ENCODE measurements around the gene ZSCAN1.

ZSCAN1 gene

DNA sequence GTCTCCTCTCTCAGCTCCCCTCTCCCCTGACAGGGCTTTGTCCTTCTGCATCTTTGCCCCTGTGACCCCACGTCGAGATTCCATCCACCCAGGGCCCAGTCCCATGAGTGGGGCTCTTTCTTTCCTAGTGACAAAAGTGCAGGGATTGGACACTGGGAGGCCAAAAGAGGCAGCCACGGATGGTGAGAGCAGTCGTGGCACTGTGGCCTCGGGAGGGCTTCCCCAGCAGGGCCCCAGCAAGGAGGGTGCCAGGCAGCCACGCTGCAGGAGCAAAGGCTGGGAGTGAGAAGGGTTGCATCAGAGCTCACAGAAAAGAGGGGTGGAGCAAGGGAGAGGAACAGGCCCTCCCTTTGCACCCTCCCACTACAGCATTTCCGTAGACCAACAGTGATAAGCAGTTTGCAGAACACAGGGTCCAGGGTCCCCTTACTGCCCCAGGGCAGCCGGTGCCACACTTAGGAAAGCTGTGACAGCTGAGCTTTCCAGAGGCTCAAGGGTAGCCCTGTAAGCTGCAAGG, 4.9 kb downstream of the ZSCAN1 start:
- FAIRE-seq = no peak
- DNase-seq (ENCODE audit: insufficient read length, low spot score) = no peak

DNA sequence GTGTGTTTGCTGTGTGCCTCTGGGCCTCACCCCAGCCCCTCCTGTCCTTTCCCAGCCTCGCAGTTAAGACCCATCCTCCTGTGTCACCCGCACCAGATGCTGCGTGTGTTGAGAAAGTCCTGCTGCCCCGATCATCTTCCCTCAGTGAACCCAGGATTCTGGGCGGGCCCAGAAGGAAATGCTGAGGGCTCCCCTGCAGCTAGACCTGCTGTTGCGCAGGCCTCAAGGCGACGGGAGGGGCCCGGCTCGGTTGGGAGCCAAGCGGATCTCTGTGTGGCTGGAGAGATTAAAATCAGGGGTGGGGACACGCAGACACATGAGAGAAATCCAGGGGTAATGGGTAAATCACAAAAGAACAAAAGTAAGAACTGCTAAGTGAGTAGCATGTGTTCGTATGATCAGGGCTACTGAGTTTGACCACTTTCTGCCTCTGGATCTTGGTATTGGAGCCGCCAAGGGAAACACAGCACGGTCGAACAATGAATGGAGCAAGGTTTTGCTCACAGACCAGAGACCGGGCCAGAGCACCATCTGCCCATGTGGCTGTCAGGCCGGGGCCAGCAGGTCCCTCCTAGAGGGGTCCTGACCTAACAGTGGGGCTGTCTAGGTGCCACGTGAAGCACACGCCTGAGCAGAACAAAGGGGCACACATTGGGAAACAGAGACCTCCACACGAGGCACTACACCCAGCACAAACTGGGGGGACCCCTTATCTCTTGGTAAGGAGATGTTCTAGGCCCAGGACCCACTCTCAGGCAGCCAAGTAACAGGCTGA, 7.1 kb downstream of the ZSCAN1 start:
- FAIRE-seq = no peak

DNA sequence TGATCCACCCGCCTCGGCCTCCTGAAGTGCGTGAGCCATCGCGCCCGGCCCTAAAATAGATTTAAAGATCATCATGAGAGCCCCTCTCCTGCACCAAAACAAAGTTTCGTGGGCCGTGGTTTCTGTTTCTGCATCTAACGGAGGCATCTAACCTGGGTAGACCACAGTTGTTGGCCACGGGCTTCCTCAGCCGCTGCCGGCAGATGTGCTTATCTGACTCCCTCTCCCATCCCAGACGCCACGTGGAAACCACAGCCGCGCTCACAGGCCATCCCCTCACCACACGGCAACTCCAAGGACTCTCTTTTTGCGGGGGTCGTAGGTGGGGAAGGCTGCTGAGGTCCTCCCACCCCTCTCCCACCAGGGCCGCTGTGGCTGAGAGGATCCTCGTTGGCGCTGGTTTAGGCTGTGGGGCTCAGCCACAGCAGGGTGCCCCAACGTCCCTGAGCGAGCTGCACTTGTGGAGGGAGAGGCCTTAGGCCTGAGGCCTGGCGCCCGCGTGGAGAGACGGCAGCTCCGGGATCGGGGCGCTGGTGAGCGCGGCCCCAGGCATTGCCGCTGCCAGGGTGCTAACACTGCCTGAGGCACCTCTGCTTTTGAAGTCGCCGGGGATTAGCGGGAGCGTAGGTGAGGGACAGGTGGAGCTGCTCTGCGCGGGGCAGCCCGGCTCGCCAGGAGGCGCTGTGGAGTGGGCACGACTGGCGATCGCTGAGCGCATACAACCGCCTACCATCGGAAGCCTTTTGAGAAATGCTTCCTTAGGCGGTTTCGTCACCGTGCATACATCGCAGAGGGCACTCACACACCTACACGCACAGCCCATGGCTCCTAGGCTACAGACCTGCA, 8.9 kb downstream of the ZSCAN1 start:
- no peak for FAIRE-seq
- DNase-seq (ENCODE audit: insufficient read length, low spot score) = no peak

More for the DNA sequence above, 7.1 kb downstream of the ZSCAN1 start:
- no peak for DNase-seq (ENCODE audit: insufficient read length, low spot score)

DNA sequence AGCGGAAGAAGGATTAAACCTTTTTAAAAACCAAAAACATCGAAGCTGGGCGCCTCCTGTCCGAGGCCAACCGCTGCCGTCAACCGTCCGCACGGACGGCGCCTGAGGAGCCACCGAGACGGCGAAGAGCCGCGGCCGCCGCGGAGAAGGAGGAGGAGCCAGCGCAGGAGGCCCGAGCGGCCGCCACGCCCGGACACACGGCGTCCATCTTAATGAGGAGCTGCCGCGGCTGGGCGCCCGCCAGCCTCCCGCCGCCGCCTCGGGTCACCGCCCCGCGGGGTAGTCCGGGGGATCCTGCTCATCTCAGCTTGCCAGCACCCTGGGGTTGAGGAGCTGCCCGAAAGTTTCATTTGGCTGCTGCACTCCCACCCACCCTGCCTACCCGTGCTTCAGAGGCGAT, 10.6 kb downstream of the ZSCAN1 start:
- DNase-seq (ENCODE audit: insufficient read length, low spot score) = no peak

DNA sequence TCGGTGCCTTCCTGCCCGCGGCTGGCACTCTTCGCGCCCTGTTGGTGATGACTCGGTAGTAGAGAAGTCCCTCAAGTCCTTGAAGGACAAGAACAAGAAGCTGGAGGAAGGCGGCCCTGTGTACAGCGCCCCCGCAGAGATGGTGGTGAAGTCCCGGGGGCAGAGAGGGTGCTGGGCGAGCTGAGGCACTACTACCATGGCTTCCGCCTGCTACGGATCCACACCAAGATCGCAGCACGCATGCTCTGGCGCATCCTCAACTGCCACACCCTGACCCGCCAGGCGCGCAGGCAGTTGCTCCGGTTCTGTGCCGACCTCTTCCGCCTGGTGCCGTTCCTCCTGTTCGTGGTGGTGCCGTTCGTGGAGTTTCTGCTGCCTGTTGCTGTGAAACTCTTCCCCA, 11.1 kb downstream of the ZSCAN1 start:
- FAIRE-seq = no peak

More for the DNA sequence above, 10.6 kb downstream of the ZSCAN1 start:
- FAIRE-seq = no peak

DNA sequence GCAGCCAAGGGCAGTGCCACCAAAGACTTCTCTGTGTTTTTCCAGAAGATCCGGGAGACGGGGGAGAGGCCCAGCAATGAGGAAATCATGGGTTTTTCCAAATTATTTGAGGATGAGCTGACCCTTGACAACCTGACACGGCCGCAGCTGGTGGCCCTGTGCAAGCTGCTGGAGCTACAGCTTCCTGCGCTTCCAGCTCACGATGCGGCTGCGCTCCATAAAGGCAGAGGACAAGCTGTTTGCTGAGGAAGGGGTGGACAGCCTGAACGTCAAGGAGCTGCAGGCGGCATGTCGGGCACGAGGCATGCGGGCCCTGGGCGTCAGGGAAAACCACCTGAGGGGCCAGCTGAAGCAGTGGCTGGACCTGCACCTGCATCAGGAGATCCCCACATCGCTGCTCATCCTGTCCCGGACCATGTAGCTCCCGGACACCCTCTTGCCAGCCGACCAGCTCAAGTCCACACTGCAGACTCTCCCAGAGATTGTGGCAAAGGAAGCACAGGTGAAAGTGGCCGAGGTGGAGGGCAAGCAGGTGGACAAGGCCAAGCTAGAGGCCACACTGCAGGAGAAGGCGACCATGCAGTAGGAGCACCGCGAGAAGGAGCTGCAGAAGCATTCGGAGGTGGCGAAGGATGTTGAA, 11.7 kb downstream of the ZSCAN1 start:
- DNase-seq (ENCODE audit: insufficient read length, low spot score) (no peak), FAIRE-seq (no peak)

More for the DNA sequence above, 11.1 kb downstream of the ZSCAN1 start:
- DNase-seq (ENCODE audit: insufficient read length, low spot score) = no peak

DNA sequence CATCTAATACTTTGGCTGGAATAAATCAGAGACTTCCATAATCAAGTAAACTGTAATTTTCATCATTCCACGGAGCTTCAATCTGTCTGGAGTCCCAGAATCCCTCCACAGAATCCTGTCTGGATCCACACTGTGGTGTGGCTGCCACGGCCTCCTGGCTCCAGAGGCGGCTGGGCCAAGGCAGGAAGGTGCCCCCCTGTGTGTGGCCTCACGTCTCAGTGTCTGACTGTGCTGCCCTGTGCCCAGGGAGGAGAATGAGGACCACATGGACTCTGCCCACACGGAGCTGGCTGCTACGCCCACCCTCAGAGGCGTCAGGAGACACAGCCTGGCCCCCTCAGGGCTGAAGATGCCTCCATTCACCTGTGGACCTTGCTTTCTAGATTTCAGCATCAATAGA, 13.0 kb downstream of the ZSCAN1 start:
- FAIRE-seq (no peak), DNase-seq (ENCODE audit: insufficient read length, low spot score) (no peak)

DNA sequence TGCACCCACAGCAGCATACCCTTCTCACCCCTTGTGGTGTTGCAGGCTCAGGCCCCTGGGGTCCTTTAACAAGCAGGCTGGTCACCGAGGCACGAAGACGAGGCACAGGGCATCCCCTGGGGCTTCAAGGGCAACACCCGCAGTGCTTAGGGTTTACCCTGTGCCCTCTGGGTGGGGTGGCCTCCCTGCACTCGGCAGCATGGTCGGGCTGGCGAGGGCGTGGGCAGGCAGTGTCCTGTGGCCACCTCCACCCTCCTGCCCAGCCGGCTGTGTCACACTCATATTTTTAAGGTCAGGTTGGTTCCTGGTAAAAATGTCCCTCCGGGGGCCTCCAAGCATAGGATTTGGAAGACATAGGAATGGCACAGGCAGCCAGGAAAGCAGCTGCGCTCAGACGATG, 13.8 kb downstream of the ZSCAN1 start:
- DNase-seq (ENCODE audit: insufficient read length, low spot score) (no peak), FAIRE-seq (no peak)

DNA sequence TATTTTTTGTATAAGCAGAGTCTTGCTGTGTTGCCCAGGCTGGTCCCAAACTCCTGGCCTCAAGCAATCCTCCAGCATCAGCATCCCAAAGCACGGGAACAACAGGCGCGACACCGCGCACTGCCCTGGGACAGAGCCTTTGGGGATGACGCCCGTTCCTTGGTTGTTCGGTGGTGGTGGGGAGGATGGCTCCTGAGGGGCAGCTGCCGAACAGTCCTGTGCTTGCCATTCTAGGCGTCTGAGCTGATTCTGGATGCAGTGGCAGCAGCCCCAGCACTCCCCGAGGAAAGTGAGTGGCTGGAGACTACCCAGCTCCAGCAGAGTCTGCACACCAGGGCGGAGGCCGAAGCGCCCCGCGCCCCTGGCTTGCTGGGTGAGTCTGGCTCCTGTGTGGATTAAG, 18.4 kb downstream of the ZSCAN1 start:
- DNase-seq (ENCODE audit: insufficient read length, low spot score) (no peak), FAIRE-seq (no peak)

DNA sequence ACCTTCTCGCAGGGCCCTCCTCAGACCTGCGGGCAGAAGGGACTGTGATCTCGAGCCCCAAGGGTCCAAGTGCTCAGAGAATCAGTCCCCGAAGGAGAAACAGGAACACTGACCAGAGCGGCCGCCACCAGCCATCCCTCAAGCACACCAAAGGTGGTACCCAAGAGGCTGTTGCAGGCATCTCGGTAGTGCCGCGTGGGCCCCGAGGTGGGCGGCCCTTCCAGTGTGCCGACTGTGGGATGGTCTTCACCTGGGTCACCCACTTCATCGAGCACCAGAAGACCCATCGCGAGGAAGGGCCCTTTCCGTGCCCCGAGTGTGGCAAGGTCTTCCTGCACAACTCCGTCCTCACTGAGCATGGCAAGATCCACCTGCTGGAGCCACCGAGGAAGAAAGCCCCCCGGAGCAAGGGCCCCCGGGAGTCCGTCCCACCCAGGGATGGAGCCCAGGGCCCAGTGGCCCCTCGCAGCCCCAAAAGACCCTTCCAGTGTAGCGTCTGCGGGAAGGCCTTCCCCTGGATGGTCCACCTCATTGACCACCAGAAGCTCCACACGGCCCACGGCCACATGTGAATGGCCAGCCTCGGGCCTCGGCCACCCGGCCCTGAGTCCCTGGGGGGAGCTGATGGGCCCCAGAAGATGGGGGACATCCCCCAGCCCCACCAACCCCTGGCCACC, 19.8 kb downstream of the ZSCAN1 start:
- FAIRE-seq = no peak
- DNase-seq (ENCODE audit: insufficient read length, low spot score) = no peak

DNA sequence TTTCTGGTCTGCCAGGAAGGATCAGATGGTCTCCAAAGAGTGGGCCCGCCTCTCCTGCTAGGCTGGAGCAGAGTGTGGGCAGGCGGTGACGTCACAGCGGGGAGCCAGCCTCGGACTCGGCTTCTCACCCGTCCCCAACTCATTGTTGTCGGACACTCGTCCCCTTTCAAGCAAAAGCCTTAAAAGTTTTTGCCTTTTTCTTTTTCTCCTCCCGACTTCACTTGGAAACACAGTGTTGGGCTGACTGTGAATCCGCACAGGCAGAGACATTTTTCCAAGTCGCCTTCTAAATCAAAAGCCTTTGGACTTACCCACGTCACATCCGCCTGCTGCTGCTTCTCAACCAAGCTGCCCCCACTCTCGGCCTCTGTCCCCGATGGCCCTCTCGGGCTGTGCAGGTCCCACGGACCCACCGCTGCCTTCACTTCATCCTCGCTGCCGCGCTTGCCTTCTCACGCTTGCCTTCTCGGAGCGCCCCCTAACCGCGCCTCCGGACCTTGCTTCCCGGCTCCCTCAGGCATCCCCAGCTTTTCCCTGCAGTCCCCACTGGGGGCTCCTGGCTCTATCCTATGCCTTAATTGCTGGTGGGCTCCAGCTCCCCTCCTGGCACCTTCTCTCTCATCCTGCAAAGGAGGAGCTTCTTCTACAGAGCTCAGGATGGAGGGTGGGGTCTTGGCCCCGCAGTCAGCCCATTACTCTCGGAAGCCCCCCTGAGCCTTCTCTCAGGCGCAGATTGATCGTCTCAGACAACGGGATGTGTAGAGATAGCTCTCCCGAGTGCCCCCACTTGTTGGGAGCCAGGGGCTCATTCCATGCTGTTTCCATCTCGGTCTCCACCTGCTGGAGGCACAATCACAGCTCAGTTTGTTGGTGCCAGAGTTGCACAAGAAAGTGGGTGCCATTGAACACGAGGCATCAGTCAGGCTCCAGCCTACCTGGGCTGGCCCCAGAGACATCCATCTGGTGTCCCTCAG, 21.4 kb downstream of the ZSCAN1 start:
- FAIRE-seq = no peak
- peak; percentile 4 for DNase-seq (ENCODE audit: insufficient read length, low spot score)

DNA sequence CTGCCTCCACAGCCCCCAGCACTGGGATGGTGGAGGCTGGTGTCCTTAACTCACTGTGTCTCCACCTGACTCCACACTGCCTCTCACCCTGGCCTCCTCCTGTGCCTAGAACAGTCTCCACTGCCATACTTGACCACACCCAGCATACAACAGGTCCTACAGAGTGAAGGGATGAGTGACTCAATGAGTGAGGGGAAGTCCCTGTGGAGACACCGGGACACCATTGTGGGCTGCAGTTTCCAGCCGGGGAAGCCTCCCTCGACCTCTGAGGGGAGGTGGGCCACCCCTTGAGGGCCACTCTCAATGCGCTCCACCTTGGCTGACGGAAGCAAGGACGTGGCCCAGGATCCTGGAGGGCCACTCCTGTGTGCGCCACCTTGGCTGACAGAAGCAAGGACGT, 22.4 kb downstream of the ZSCAN1 start:
- FAIRE-seq (no peak), DNase-seq (ENCODE audit: insufficient read length, low spot score) (no peak)

DNA sequence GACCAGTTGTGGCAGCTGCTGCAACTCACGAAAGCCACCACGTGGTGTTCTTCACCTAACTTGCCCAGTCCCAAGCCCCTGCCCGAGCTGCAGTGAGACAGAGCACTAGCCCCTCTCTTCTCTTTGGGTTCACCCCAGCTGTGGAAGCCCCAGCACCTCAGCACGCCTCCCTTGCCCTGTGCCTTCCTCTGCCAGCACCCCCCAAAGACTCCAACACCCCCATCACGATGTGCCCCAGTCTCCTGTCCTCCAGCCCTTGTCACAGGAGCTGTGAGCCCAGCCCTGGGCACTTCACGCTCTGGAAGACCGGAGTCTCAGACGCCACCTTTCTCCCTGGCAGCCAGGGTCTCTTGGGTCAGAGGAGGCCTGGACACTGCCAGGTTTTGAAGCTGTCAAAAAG, 23.0 kb downstream of the ZSCAN1 start:
- FAIRE-seq (no peak), DNase-seq (ENCODE audit: insufficient read length, low spot score) (no peak)

DNA sequence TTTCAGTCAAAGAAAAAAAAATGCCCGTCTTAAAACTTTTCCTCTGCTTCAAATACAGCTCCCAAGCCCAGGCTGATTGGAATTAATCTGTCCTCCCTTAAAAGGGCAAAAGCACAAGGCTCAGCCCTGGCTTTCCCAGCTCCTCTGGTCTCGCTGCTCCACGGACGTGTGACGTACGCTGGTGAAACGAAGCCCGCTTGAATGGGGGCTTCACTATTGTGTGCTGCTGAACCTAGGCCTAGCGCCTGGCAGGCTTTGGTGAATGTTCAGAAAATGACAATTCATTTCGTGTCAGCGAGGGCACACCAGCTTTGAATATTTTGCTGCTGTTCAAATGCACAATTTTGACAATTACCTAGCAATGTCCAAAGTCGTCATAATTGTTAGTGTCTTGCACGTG, 24.6 kb downstream of the ZSCAN1 start:
- FAIRE-seq = no peak
- DNase-seq (ENCODE audit: insufficient read length, low spot score) = no peak

DNA sequence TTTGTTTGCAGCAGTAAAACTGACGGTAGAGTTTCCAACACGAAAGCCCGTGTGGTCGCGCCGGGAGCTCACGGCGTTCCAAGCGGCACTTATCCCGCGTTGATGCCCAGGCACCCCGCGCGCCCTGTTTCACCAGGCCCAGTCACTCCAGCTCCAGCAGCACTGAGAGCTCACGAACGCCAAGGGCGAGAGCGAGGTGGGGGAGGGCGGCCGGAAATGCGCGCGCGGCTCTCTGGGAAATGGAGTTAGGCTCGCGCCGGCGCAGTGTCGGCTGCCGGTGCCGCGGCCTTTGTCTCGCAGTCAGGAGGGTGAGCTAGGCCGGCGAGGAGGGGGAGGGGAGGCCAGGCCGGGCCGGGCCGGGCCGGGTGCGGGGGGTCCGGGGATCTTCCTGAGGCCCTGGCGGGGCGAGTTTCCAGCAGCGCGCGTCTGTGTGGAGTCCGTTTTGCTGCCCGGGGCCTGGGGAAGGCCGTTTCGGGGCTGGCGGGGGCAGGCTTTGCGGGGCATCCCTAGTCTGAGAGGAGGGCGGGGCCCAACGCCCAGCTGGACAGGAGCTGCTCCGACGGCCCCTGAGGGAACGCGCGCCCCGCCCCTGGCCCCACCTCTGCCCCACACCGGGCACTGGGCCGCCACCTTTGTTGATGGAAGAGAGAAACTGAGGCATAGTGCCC, 25.3 kb downstream of the ZSCAN1 start, which contains the start of gene ZNF135:
Gene ZNF135 (plus strand): TSS at position 280 of the 668 bp plus-strand sequence. CDS start 721 bp downstream, outside the sequence.
- no peak for FAIRE-seq
- DNase-seq (ENCODE audit: insufficient read length, low spot score) = no peak

DNA sequence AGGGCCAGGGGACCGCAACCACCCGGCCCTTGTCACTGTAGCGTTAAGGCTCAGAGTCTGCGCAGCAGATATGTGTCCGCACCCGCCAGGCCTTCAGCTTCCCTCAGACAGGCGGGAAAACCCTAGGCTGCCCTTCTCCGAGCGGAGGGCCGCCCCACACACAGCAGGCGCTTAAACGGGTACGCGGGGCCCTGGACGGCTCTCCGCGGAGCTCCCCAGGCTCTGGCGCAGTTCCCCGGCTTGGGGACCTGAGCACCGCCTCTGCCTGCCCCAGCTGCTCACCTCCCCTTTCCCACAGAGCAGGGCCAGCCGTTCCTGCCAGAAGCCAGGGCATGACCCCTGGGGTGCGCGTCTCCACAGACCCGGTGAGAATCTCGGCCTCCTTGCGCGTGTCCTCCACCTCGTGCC, 25.9 kb downstream of the ZSCAN1 start:
- no peak for DNase-seq (ENCODE audit: insufficient read length, low spot score)
- no peak for FAIRE-seq

DNA sequence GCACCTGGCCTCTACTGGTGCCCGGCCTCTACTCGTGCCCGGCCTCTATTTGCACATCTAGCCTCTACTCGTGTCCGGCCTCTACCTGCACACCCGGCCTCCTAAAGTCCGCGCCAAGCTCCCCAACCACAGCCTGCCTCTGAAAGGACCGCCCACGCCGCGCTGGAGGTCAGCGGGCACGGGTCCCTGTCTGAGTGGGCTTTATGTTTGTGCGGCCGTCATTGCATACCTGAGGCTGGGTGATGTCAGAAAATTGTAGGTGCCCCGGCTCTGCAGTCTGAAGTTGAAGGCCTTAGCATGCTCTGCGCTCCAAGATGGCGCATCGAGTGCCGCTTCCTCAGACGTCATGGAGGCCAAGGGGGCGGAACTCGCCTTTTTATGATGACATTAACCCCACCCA, 26.4 kb downstream of the ZSCAN1 start:
- no peak for FAIRE-seq

DNA sequence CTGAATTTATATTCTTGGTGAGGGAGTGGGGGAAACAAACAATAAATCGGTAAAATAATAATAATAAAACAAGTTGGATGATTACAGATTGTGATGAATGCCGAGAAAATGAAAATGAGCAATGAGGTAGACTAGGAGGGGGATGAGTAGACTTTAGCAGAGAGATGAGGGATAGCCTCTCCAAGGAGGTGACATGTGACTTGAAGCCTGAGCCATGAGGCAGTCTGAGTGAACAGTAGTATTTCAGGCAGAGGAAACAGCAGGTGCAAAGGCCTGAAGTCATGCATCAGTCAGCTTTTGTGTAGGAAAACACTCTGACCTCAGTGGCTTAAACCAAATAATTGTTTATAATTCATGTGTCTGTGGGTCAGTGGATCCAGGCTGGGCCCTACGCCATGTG, 29.9 kb downstream of the ZSCAN1 start:
- FAIRE-seq = no peak
- no peak for DNase-seq (ENCODE audit: insufficient read length, low spot score)

More for the DNA sequence above, 26.4 kb downstream of the ZSCAN1 start:
- DNase-seq (ENCODE audit: insufficient read length, low spot score) = no peak

All from GM19239 (cell line).